ENCODE results near the gene RPAP2. TPM values are rescaled to one million over a fixed set of nuclear protein-coding genes. Genes with fewer than 3 reads are reported as not detected.

Gene RPAP2
- total RNA-seq, 2 experiments from 2014 or later = 23.4 to 26.5 TPM

DNA sequence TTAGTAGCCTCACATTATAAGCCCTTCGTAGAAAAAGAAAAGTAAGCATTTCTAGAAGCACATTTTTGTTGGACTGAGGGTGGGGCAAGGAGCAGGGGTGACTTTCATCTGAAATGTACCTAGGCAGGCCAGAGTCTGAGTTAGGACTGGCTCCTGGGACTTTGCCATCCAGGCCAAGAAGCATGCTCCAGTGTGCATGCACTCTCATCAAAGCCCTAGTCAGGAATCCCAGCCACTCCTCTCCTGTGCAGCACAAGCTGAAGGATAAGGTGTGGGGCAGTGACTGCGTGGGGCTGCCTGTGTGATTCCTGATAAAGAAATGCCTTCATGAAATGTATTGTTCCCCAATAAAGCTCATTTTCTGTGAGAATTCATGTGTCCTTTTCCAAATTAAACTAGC lies 99.7 kb downstream of the RPAP2 start:
- Histone ChIP-seq H3K4me1 (ENCODE audit: insufficient read depth, low read length) (no peaks in the 10 kb centered on the region), H3K27ac (ENCODE audit: low read depth in 1 of 2, low read length in 2 of 2) (no peak overlapping the region), H3K27me3 (ENCODE audit: control insufficient read depth in 1 of 2, insufficient read depth in 2 of 2, low read length in 2 of 2) (no peaks in the 10 kb centered on the region), H3K9me3 (ENCODE audit: control insufficient read depth in 1 of 2, insufficient read depth in 1 of 2, low read length in 2 of 2) (peaks cover 0 to 12% of the 10 kb centered on the region in 2 experiments), H3K4me3 (ENCODE audit: low read length) (no peak overlapping the region), H3K36me3 (ENCODE audit: insufficient read depth, low read length) (no peaks in the 10 kb centered on the region)
- no peaks in the 10 kb centered on the region for H3K27me3 Mint-ChIP-seq
- no peaks in the 10 kb centered on the region for H3K36me3 Mint-ChIP-seq (ENCODE audit: low read depth)
- H3K4me3 Mint-ChIP-seq = no peak overlapping the region
- peaks cover 4% of the 10 kb centered on the region for H3K9me3 Mint-ChIP-seq
- no peak overlapping the region for H3K27ac Mint-ChIP-seq
- ATAC-seq (ENCODE audit: poor library complexity) = no peak
- DNase-seq = no peak
- intact Hi-C loops (cut with DNase I, micrococcal nuclease) = no loop called here
- H3K4me1 Mint-ChIP-seq (ENCODE audit: low read depth) = no peaks in the 10 kb centered on the region
- TF ChIP-seq, protein P1, sequence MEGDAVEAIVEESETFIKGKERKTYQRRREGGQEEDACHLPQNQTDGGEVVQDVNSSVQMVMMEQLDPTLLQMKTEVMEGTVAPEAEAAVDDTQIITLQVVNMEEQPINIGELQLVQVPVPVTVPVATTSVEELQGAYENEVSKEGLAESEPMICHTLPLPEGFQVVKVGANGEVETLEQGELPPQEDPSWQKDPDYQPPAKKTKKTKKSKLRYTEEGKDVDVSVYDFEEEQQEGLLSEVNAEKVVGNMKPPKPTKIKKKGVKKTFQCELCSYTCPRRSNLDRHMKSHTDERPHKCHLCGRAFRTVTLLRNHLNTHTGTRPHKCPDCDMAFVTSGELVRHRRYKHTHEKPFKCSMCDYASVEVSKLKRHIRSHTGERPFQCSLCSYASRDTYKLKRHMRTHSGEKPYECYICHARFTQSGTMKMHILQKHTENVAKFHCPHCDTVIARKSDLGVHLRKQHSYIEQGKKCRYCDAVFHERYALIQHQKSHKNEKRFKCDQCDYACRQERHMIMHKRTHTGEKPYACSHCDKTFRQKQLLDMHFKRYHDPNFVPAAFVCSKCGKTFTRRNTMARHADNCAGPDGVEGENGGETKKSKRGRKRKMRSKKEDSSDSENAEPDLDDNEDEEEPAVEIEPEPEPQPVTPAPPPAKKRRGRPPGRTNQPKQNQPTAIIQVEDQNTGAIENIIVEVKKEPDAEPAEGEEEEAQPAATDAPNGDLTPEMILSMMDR (IDR thresholded peaks at IDR 0.05) = no peak
- ChIA-PET CTCF (interaction anchor here (0.8 kb wide), 1 partner anchor 10 kb away, joined by 3 read pairs; no protein-coding TSS in a partner anchor), POLR2A (no interaction called here)

DNA sequence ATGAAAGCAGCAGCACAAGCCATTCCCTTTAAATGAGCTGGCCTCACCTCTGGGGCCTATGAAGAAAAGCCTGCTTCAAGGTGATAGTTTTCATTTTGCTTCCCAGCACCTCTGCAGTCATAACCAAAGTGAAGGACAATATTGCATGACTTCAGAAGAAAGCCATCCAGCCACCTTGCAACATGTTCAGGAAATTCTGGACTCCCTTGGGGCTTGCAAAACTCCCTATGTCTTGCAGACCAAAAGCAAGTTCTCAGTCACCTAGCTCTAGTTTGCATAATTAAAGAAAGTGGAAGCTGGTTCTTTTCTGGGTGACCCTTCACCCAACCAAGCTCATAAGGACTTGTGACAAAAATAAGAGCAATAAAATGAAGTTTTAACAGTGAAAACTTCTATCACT lies 100.2 kb downstream of the RPAP2 start:
- Histone ChIP-seq H3K36me3 (ENCODE audit: insufficient read depth, low read length) (no peaks in the 10 kb centered on the region), H3K27ac (ENCODE audit: low read depth in 1 of 2, low read length in 2 of 2) (no peak overlapping the region), H3K4me1 (ENCODE audit: insufficient read depth, low read length) (no peaks in the 10 kb centered on the region), H3K9me3 (ENCODE audit: control insufficient read depth in 1 of 2, insufficient read depth in 1 of 2, low read length in 2 of 2) (peaks cover 0 to 18% of the 10 kb centered on the region in 2 experiments), H3K27me3 (ENCODE audit: control insufficient read depth in 1 of 2, insufficient read depth in 2 of 2, low read length in 2 of 2) (no peaks in the 10 kb centered on the region), H3K4me3 (ENCODE audit: low read length) (no peak overlapping the region)
- TF ChIP-seq, protein P1 (IDR thresholded peaks at IDR 0.05) = no peak
- H3K27ac Mint-ChIP-seq = no peak overlapping the region
- intact Hi-C loops (cut with DNase I, micrococcal nuclease) = no loop called here
- ATAC-seq (ENCODE audit: poor library complexity) (no peak), DNase-seq (no peak)
- H3K9me3 Mint-ChIP-seq = peaks cover 5% of the 10 kb centered on the region
- H3K4me3 Mint-ChIP-seq = no peak overlapping the region
- CTCF ChIA-PET = interaction anchor here (0.8 kb wide), 1 partner anchor 9 kb away, joined by 3 read pairs; no protein-coding TSS in a partner anchor
- H3K4me1 Mint-ChIP-seq (ENCODE audit: low read depth) = no peaks in the 10 kb centered on the region
- POLR2A ChIA-PET = no interaction called here
- H3K36me3 Mint-ChIP-seq (ENCODE audit: low read depth) = peaks cover 2% of the 10 kb centered on the region
- H3K27me3 Mint-ChIP-seq = no peaks in the 10 kb centered on the region

DNA sequence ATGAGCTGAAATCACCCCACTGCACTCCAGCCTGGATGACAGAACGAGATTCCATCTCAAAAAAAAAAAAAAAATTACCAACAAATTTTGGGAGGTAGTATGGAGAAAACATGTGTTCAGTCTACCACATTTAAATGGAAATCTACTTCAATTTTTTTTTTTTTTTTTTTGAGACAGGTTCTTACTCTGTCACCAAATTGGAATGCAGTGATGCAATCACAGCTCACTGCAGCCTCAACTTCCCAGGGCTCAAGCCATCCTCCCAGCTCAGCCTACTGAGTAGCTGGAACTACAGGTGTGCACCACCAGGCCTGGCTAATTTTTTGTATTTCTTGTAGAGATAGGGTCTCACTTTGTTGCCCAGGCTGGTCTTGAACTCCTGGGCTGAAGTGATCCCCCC lies 105.8 kb downstream of the RPAP2 start:
- Mint-ChIP-seq H3K4me1 (ENCODE audit: low read depth) (peaks cover 14% of the 10 kb centered on the region), H3K27me3 (no peaks in the 10 kb centered on the region), H3K36me3 (ENCODE audit: low read depth) (peaks cover 3% of the 10 kb centered on the region), H3K4me3 (no peak overlapping the region), H3K27ac (no peak overlapping the region), H3K9me3 (peaks cover 6% of the 10 kb centered on the region)
- POLR2A ChIA-PET = interaction anchor here (2.1 kb wide), 1 partner anchor 81 kb away, joined by 8 read pairs; no protein-coding TSS in a partner anchor
- TF ChIP-seq, protein P1 (IDR thresholded peaks at IDR 0.05) = no peak
- Histone ChIP-seq H3K27ac (ENCODE audit: low read depth in 1 of 2, low read length in 2 of 2) (no peak overlapping the region), H3K4me1 (ENCODE audit: insufficient read depth, low read length) (peaks cover 5% of the 10 kb centered on the region), H3K9me3 (ENCODE audit: control insufficient read depth in 1 of 2, insufficient read depth in 1 of 2, low read length in 2 of 2) (peaks cover 0 to 18% of the 10 kb centered on the region in 2 experiments), H3K4me3 (ENCODE audit: low read length) (no peak overlapping the region), H3K36me3 (ENCODE audit: insufficient read depth, low read length) (no peaks in the 10 kb centered on the region), H3K27me3 (ENCODE audit: control insufficient read depth in 1 of 2, insufficient read depth in 2 of 2, low read length in 2 of 2) (no peaks in the 10 kb centered on the region)
- DNase-seq (no peak), ATAC-seq (ENCODE audit: poor library complexity) (no peak)
- intact Hi-C loops (cut with DNase I, micrococcal nuclease) = no loop called here
- CTCF ChIA-PET = no interaction called here
